Esophagus squamous epithelium (tissue), 5 donors: ENCODE results near the gene STK32C. TPM values are rescaled to one million over a fixed set of nuclear protein-coding genes. Genes with fewer than 3 reads are reported as not detected.

Experiments used
- DNase-seq: peaks from one replicate; lab custom pipeline; 2025; lab: John Stamatoyannopoulos, UW
- H3K27ac ChIP-seq, 4 donors: fragments of 200-600 bp; sonication (generic); one replicate each; pipeline ENCODE4 v1.5.1; 2016 to 2019; ENCODE audit warnings: mild to moderate bottlenecking in 1 of 4
- H3K27me3 ChIP-seq, 4 donors: fragments of 200-600 bp; sonication (generic); 1 replicate in 3 of 4; 2 replicates in 1 of 4; pipeline versions ENCODE4 v1.5.1 to v1.6.0; 2017 to 2021; ENCODE audit warnings: antibody characterized with exemption in 1 of 4
- H3K36me3 ChIP-seq, 3 donors: fragments of 200-600 bp; sonication (generic); one replicate each; pipeline ENCODE4 v1.5.1; 2016 to 2019
- H3K4me1 ChIP-seq, 3 donors: fragments of 200-600 bp; sonication (generic); one replicate each; pipeline ENCODE4 v1.5.1; 2017 to 2019
- H3K4me3 ChIP-seq, 4 donors: fragments of 200-600 bp; sonication (generic); 1 replicate in 3 of 4; 2 replicates in 1 of 4; pipeline ENCODE4 v1.5.1; 2016 to 2019; ENCODE audit warnings: mild to moderate bottlenecking in 2 of 4, moderate library complexity in 1 of 4
- H3K9me3 ChIP-seq, 3 donors: fragments of 200-600 bp; sonication (generic); one replicate each; pipeline ENCODE4 v1.5.1; 2016 to 2019
- CTCF ChIP-seq, 6 experiments: fragments of 450-650 bp in 4 of 6; fragments of 200-600 bp in 2 of 6; sonication (generic) in 2 of 6; IDR thresholded peaks; one replicate each; pipeline ENCODE4 v1.5.1; 2016 to 2019; ENCODE audit warnings: antibody characterized with exemption in 6 of 6, mild to moderate bottlenecking in 4 of 6, moderate library complexity in 4 of 6
- POLR2A ChIP-seq, 4 donors: fragments of 450-650 bp; IDR thresholded peaks; one replicate each; pipeline ENCODE4 v1.6.1; 2017; ENCODE audit warnings: antibody characterized with exemption in 4 of 4, mild to moderate bottlenecking in 4 of 4, moderate library complexity in 3 of 4
- WGBS, 2 donors: methylation state at CpG; one replicate each; pipeline ENCODE4 v1.1.5; 2018; 5-methylcytosine and 5-hydroxymethylcytosine counted together
- intact Hi-C: fragments of 100-400 bp; cut with DNase I; formaldehyde crosslinking; loops from one replicate; pipeline ENCODE4 v1.15.0; 2022
- total RNA-seq, 4 donors: library from RNA; depleted of rRNA; stranded (reverse); fragments of >200 nt; gene quantifications; one replicate each; pipeline ENCODE4 v1.1.0, GENCODE V29; 2016
- donor health status: DM: yes; HTN: yes; CAD: no.

Gene STK32C
- total RNA-seq, 4 donors from 2014 or later: 2.3 to 5.5 (median 2.6) TPM

GRCh38 chr10:132346806-132347205, 39.1 kb upstream of the STK32C start:
- intact Hi-C loops: loop anchor here (5.0 kb wide), 1 partner anchor 125 kb away; no protein-coding TSS in a partner anchor
- Histone ChIP-seq H3K4me1 (no peaks in the 10 kb centered on the region), H3K36me3 (peaks cover 0 to 56% (median 0%) of the 10 kb centered on the region in 3 donors), H3K27me3 (no peaks in the 10 kb centered on the region), H3K9me3 (no peaks in the 10 kb centered on the region), H3K4me3 (no peak overlapping the region), H3K27ac (no peak overlapping the region)
- no peak for TF ChIP-seq CTCF (IDR thresholded peaks at IDR 0.05)
- TF ChIP-seq POLR2A (IDR thresholded peaks at IDR 0.05): no peak
- no peak for DNase-seq
- WGBS, 2 donors: 86 to 92% methylated on average over 9 of the region's 9 CpGs

- intact Hi-C loops: loop anchor here (5.0 kb wide), 1 partner anchor 123 kb away; no protein-coding TSS in a partner anchor
- H3K27me3 ChIP-seq: no peaks in the 10 kb centered on the region
Observed at GRCh38 chr10:132345345-132345744, 37.6 kb upstream of the STK32C start.

GRCh38 chr10:132344386-132344785, 36.6 kb upstream of the STK32C start:
- no peaks in the 10 kb centered on the region for H3K9me3 ChIP-seq
- H3K27me3 ChIP-seq: no peaks in the 10 kb centered on the region
- no peak for DNase-seq
- TF ChIP-seq POLR2A (IDR thresholded peaks at IDR 0.05) (no peak), CTCF (IDR thresholded peaks at IDR 0.05) (no peak)
- intact Hi-C loops: no loop called here
- H3K4me1 ChIP-seq: no peaks in the 10 kb centered on the region
- peaks cover 0 to 67% (median 0%) of the 10 kb centered on the region in 3 donors for H3K36me3 ChIP-seq
- H3K4me3 ChIP-seq: no peak overlapping the region
- no peak overlapping the region for H3K27ac ChIP-seq
- WGBS, 2 donors: 87 to 91% methylated on average over 6 of the region's 6 CpGs

More at GRCh38 chr10:132345345-132345744, 37.6 kb upstream of the STK32C start:
- Histone ChIP-seq H3K9me3 (no peaks in the 10 kb centered on the region), H3K4me3 (no peak overlapping the region), H3K27ac (no peak overlapping the region), H3K4me1 (no peaks in the 10 kb centered on the region), H3K36me3 (peaks cover 0 to 58% (median 0%) of the 10 kb centered on the region in 3 donors)
- DNase-seq: no peak
- no peak for TF ChIP-seq CTCF (IDR thresholded peaks at IDR 0.05)
- no peak for TF ChIP-seq POLR2A (IDR thresholded peaks at IDR 0.05)
- 88 to 94% methylated on average over 7 of the region's 7 CpGs for WGBS, 2 donors

GRCh38 chr10:132342553-132342952, 34.8 kb upstream of the STK32C start:
- H3K27ac ChIP-seq: no peak overlapping the region
- 79 to 90% methylated on average over 5 to 7 of the region's 7 CpGs for WGBS, 2 donors

GRCh38 chr10:132341781-132342180, 34.0 kb upstream of the STK32C start:
- no peaks in the 10 kb centered on the region for H3K9me3 ChIP-seq
- intact Hi-C loops: no loop called here
- H3K4me1 ChIP-seq: no peaks in the 10 kb centered on the region
- no peak for DNase-seq
- H3K27ac ChIP-seq: no peak overlapping the region
- H3K36me3 ChIP-seq: peaks cover 0 to 58% (median 0%) of the 10 kb centered on the region in 3 donors
- 87 to 92% methylated on average over 4 of the region's 4 CpGs for WGBS, 2 donors
- no peaks in the 10 kb centered on the region for H3K27me3 ChIP-seq
- no peak for TF ChIP-seq POLR2A (IDR thresholded peaks at IDR 0.05)
- TF ChIP-seq CTCF (IDR thresholded peaks at IDR 0.05): no peak
- no peak overlapping the region for H3K4me3 ChIP-seq

More at GRCh38 chr10:132342553-132342952, 34.8 kb upstream of the STK32C start:
- Histone ChIP-seq H3K4me3 (no peak overlapping the region), H3K4me1 (no peaks in the 10 kb centered on the region), H3K9me3 (no peaks in the 10 kb centered on the region), H3K27me3 (no peaks in the 10 kb centered on the region), H3K36me3 (peaks cover 0 to 60% (median 0%) of the 10 kb centered on the region in 3 donors)
- intact Hi-C loops: no loop called here
- no peak for TF ChIP-seq CTCF (IDR thresholded peaks at IDR 0.05)
- DNase-seq: no peak
